HG03457 (cell line): ENCODE measurements around the gene SERPINB4.
A peak's percentile ranks its signal among the peaks of the same experiment; 100 is the strongest.
"Not testable (repeated sequence)": the region's sequence is repeated elsewhere in the genome, so short reads cannot be mapped to it uniquely, and the experiment has no call there.

Experiments used
- ATAC-seq: cut with Tn5 transposase; IDR thresholded peaks from one replicate; pipeline ENCODE4 v1.9.1; 2021; ENCODE audit warnings: moderate number of reproducible peaks; ENCODE audit not compliant: unreplicated experiment

SERPINB4 gene

DNA sequence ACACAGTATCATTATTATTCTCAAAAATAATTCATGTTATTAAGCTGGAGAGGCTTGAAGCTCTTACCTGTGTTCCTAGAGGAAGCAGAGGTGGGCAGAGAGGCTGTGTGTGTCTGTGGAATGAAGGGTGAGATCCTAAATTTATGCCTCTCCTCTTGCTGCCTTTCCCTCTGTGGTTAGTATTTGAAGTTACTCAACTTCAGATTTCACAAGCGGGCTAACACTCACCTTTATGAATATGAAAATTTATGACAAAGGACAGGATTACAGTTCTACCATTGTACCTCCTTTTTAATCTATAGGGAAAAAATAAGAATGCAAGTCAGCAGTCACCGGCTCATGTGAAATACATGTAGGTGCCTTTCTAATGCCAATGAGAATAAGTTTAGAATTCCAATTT lies at the start of gene SERPINB4:
SERPINB4 (minus strand) TSS at position 115 of the 400 bp plus-strand sequence. CDS start 679 bp downstream, outside the sequence.
- ATAC-seq: not testable (repeated sequence)

DNA sequence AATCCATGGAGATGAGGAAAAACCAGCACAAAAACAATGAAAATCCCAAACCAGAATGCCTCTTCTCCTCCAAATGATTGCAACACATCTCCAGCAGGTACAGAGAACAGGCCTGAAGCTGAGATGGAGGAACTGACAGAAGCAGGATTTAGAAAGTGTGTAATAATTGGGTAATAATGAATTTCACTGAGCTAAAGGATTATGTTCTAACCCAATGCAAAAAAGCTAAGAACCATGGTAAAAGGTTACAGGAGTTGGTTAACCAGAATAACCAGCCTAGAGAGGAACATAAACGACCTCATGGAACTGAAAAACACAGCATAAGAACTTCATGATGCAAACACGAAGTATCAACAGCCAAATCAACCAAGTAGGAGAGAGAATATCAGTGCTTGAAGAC lies 45.0 kb upstream of the SERPINB4 start:
- no peak for ATAC-seq

DNA sequence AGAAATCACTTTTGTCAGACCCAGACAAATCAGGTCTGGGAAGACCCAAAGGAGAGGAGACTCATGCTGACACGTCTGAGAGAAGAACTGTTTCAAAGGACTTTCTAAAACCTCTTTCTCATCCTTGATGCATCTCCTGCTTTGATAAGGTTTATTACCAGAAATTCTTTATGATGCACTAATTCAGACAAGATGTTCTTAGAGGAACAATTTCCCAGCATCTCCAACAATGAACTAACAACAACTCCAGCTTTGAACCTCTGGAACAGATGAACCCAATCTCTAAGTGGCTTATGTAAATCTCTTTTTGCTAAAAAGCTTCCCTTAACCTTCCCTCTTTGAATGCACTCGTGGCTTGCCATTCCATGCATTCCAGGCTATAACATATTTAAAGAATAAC lies 42.8 kb upstream of the SERPINB4 start:
- no peak for ATAC-seq

DNA sequence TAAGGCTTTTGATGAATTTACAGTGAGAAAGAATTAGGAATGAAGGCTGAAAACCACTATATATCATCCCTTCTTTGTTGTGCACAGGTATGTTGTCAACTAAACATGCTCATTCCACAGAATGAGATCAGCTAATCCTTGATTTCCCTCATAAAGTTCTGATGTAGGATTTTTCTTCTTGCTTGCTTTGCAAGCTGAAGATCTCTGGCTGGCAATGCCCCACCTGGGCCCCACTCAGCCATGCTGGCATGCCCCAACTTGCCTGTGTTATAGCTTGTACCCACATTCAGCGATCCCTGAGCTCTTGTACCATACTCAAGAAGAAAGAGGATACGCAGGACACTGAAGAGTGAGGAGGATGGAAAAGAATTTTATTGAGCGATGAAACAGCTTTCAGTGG lies 40.7 kb upstream of the SERPINB4 start:
- ATAC-seq: no peak

DNA sequence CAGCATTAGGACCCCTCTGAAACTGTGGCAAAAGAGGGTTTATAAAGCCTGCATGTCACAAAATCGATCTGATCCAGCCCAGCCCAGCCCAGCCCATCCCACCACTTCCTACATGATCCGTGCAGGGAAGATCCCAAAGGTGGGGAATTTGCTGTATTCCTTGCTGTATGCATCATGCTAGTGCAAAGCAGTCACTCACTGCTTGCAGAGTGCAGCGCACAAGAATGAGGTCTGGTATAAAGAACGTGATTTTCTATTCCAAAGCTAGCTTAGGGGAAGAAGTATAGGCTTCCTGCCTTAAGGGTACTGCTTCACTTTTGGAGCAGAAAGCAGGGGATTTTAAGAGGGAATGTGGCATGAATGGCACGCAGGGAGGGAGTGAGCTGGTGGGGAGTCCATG lies 39.8 kb upstream of the SERPINB4 start:
- no peak for ATAC-seq

DNA sequence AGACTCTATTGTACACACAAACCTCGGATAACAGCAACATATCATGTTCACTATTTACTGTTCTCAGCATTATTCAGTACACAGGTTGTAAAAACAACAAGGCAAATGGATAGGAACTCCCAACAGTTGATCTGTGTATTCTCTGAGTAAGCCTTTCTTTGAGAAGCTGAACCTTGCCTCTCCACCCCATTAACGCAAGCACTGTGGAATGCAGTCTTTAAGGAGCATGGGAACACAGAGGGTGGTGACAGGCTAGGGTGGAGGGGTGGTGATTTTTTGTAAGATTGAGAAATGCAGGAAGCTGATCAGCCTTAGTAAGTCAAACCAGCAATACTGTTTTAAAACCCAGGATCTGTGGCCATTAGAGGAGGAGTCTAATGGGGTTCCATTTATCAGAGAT lies 39.1 kb upstream of the SERPINB4 start:
- no peak for ATAC-seq

DNA sequence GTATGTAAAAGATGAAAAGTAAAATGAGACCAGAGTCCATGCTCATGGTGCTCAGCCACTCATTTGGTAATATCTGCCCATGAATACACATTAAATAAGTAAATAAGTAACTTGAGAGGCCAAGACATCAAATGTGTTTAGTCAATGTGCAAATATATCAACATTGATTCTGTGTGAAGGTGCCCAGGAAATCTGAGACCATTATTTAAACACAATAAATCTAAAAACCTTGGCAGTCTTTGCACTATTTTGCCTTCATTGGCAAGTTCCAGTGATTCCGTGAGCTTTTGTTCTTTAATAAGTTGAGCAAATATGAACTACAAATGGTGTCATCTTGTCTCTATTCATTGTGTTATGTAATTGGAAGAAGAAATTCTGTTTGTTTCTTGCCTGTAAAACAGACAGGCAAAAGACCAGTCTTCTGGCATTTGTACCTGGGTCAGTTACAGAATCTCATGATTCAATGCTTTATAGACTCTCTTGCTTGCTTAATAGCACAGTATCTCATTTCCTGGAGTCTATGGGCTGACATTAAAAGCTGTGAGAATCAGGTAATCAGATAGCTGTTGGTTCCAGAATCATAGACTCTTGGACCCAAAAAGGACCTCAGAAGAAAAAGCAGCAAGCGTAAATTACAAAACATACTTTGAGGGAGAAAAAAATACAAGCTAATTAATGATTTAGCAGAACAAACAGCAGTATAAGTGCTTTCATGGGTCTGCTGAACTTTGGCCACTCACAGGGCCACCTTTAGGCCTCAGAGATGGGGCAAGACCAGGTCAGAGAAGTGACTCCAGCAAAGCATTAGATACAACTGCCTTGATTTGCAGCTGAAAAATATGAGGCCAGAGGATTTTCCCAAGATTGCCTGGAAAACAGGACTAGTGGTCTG lies 37.6 kb upstream of the SERPINB4 start:
- ATAC-seq: no peak

DNA sequence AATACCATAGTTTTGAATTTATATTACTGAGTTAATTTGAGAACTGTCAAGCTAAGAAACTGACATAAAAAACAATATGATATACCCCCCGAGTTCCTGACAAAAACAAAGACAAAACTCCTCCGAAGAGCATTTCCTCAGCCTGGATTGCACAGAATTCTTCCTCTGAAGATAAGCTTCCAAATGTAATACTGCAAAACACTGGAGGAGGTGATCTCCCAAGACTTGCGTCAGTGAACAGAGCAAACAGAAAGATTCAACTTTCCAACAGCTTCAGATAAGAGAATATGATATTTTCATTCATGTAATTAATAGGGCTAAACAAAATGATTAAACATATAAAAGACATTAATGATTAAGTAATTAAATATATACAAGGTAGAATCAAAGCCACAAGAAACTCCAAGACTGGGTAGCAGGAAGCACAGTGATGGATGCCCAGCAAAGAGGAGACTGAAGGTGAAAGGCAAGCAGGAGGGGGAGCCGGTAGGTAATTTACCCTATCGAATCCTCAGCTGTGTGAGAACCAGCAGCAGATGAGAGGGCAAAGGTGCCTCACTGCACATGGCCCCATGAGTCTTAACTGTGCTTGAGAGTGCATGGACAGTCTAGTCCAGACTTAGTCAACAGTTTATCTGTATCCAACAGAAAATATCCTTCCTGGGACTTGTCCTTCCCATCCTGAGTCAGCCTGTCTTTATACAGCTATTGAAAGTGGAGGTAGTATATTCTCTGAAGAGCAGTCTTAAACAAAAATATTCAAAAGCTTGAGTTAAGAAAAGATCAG lies 36.0 kb upstream of the SERPINB4 start:
- ATAC-seq: no peak

DNA sequence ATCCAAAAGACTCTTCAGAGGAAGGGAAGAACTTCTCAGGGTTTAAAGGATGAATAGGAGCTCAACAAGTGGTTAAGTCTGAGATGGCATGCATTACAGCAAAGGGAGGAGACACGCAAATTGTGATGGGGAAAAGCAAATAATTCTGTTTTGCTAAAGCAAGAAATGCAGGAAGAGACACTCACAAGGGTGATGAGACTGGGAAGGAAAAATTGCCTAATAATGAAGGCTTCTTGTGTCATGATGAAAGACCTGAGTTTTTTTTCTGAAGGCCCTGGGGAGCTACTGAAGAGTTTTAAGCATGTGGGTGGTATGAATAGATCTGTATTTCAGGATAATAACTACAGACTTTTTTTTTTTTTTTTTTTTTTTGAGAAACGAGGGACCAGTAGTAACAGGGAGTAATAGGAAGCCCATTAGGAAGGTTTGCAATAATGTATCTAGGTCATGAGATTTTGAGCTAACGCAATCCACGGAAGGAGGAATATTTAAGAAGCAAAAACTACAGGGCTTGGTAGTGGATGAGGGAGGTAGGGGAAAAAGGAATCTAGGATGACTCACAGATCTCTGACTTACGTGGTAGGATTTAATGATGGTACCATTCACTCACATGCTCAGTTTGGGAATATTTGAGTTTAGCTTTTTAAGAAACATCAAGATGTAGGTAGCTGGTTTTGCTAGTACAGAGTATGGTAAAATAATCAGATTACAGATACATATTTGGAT lies 33.6 kb upstream of the SERPINB4 start:
- no peak for ATAC-seq

DNA sequence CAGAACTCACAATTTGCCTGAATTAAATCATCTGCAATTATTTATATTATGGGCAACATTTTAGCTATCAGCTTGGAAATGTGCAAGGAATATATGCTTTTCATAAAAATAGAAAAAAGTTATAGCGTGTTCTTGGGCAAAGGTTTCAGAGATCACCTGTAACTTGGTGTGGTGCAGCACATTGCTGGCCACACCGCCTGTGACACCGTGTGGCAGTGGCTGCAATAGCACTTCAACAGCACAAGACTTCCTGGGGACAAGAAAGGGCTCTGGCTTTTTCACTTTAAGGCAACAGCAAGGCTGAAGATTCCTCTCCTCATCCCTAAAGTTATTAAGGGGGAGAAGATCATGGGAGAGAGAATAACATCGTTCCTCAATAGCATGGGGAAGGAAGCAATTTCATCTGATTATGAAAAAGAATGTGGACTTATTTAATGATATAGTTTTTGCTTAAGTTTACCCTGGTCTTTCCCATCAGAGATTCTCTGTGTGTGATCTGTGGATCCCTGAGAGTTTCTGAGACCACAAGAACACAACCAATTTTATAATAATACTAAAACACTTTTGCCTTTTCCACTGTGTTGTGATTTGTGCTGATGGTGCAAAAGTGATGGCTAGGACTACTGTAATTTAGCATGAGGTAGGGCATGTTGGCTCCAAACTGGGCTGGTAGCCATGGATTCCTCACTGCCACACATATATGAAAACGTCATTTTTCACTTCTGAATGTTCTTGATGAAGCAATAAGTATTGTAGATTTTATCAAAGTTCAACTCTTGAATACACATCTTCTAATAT lies 32.7 kb upstream of the SERPINB4 start:
- ATAC-seq: peak; percentile 74

DNA sequence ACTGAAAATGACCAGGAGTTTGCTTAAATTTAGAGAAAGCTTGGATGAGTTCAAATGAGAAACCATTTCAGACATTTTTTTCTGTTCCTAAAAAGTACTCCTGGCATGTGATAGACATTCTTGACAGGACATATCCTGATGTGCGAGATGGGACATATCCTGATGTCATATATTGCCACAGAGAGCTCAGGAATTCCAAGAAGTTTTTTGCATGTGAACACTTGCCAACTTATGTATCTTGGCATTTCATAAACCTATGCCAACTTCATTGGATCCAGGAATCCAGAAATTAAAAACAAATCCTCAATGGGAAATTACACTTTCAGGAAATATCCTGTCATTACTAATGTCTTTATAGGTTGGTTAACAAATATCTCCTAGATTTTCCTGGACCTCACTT lies 20.5 kb upstream of the SERPINB4 start:
- ATAC-seq: no peak

DNA sequence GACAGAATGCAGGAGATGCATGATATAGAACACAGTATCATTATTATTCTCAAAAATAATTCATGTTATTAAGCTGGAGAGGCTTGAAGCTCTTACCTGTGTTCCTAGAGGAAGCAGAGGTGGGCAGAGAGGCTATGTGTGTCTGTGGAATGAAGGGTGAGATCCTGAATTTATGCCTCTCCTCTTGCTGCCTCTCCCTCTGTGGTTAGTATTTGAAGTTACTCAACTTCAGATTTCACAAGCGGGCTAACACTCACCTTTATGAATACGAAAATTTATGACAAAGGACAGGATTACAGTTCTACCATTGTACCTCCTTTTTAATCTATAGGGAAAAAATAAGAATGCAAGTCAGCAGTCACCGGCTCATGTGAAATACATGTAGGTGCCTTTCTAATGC lies 17.7 kb upstream of the SERPINB4 start, which contains the start of gene SERPINB3:
SERPINB3 (minus strand) TSS at position 144 of the 400 bp plus-strand sequence. CDS start 677 bp downstream, outside the sequence.
- ATAC-seq: not testable (repeated sequence)

DNA sequence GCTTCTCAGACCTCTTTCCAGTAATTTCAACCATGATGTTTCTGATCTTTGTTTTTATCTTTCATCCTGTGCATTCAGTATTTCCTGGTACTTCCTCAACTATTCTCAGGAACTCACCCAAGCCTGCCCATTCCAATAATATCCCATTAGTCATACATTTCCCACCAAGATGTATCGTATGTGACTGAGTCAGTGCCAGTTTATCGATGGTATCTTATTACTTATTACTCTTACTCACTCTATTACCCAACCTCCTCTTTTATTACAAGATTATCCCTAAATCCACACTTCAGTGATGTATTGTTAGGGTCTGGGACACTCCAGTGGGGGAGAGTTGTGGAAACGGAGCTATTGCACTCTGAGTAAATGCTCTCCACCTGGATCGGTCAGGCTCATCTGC lies 14.9 kb upstream of the SERPINB4 start:
- ATAC-seq: not testable (repeated sequence)

DNA sequence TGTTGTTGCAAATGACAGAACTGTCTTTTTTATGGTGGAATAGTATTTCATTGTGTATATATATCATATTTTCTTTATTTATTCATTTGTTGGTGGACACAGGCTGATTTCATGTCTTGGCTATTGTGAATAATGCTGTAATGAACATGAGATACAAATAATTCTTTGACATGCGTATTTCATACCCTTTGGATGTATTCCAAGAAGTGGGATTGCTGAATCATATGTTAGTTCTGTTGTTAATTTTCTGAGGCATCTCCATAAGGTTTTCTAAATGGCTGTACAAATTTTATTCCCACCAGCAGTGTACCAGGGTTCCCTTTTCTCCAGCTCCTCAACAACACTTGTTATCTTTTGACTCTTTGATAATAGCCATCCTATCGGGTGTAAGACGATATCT lies 6.2 kb upstream of the SERPINB4 start:
- not testable (repeated sequence) for ATAC-seq

DNA sequence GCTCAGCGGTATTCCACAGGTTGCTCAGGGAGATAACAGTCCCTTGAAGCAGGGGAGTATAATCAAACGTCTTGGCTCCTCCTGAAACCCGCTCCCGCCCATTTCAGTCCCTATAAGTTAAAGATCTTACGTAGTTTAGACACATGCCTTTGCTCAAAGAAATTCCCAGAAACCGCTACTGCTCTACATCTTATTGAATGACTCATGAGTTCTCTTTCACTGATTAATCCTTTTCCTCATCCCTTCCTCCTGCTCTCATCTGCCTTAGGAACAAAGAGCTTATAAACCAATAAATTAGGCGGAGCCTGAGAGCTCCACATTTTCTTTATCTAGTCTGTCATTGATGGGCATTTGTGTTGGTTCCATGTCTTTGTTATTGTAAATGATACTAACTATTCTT lies 4.2 kb upstream of the SERPINB4 start:
- no peak for ATAC-seq

DNA sequence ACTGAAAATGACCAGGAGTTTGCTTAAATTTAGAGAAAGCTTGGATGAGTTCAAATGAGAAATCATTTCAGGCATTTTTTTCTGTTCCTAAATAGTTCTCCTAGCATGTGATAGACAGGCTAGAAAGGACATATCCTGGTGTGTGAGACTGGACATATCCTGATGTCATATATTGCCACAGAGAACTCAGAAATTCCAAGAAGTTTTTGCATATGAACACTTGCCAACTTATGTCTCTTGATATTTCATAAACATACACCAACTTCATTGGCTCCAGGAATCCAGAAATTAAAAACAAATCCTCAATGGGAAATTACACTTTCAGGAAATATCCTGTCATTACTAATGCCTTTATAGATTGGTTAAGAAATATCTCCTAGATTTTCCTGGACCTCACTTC lies 2.9 kb upstream of the SERPINB4 start:
- ATAC-seq: no peak

DNA sequence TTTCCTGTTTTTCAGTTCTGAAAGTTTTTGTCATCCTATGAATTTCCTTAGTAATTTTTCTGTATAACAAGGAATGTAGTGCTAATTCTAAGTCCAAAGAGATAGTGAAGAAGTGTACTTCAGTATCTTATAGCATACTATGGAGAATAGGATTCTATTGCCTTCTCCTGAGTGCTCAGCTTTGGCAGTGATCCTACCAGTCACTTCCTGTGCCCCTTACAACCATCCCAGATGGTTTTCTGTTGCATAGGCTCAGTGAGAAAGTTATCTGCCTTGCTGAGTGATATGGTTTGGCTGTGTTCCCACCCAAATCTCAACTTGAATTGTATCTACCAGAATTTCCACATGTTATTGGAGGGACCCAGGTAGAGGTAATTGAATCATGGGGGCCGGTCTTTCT lies 638 bp upstream of the SERPINB4 start:
- not testable (repeated sequence) for ATAC-seq

DNA sequence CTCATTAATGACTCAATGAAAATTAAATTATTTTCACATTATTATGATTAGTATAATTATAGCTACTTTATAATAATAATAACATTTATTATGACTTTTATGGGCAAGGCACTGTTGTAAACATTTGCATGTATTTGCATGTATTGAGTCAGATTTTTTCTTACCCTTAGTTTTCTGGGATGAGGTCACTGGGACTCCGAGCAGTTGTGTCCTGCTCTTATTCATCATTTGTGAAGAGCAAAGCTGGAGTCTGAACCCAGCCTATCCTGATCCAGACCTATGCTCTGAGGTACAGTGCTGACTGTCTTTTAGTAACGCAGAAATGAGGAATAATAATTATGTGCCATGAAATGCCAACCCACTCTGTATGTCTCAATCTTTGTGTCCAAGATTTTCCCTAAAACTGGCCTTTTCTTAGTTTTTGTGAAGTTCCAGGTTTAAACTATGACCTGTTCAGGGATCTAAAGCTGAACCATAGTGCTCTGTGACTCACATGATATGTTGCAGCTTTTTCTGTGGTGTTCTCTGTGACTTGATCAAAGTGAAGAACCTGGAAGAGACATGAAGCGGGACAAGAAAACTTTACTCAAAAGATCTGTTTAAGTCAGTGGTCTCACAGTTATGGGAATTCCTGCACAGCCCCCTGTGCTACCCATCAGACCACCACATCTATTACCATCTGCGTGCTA lies 1.2 kb downstream of the SERPINB4 start:
- ATAC-seq: not testable (repeated sequence)

DNA sequence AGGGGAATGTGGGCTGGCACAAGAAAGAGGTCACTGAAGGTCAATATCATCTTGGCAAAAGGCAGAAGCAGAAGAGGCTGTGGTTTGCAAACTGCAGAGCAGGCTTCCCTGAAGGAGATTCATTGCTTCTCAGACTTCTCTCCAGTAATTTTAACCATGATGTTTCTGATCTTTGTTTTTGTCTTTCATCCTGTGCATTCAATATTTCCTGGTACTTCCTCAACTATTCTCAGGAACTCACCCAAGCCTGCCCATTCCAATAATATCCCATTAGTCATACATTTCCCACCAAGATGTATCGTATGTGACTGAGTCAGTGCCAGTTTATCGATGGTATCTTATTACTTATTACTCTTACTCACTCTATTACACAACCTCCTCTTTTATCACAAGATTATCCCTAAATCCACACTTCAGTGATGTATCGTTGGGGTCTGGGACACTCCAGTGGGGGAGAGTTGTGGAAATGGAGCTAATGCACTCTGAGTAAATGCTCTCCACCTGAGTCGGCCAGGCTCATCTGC lies 2.8 kb downstream of the SERPINB4 start:
- not testable (repeated sequence) for ATAC-seq
